Endothelial cell of umbilical vein (primary cell): ENCODE measurements around the gene TGM3. TPM values are rescaled to one million over a fixed set of nuclear protein-coding genes. Genes with fewer than 3 reads are reported as not detected.

ENCODE experiments used
- BruUV-seq: library from RNA; stranded (reverse); fragments of 400-500 nt; replicated peaks from 2 replicates; lab custom pipeline; 2021; lab: Mats Ljungman, UMichigan
- CTCF ChIA-PET: fragments of 300-600, 350-600 bp; sonication (Branson Sonifier 250); formaldehyde crosslinking; loops from one replicate; lab custom pipeline; 2021; ENCODE audit warnings: antibody characterized with exemption, inconsistent platforms; lab: Charles Lee
- POLR2A ChIA-PET: fragments of 300-600, 350-600 bp; sonication (Branson Sonifier 250); formaldehyde crosslinking; loops from one replicate; lab custom pipeline; 2021; ENCODE audit warnings: antibody characterized with exemption, inconsistent platforms; lab: Charles Lee
- DNase-seq: peaks from one replicate; pipeline ENCODE4 v3.0.0-alpha.2; 2011; ENCODE audit warnings: low read depth, low spot score
- FAIRE-seq: peaks from 2 replicates; lab custom pipeline; 2011; peaks lifted over from hg19 to GRCh38; lab: Jason Lieb, UNC
- H2AFZ ChIP-seq: 2 replicates; pipeline ENCODE4 v1.6.0; 2012; ENCODE audit warnings: low read depth, low read length, control low read depth, inconsistent platforms
- H3K27ac ChIP-seq: 2 replicates; pipeline ENCODE4 v1.5.1; 2011; ENCODE audit warnings: low read depth, mild to moderate bottlenecking, control low read depth, low read length, moderate library complexity; ENCODE audit not compliant: insufficient read depth
- H3K27me3 ChIP-seq, 2 experiments: 2 replicates each; pipeline versions ENCODE4 v1.6.0 to v1.6.1; 2011; ENCODE audit warnings: low read length in 2 of 2, mixed read lengths in 1 of 2; ENCODE audit not compliant: control insufficient read depth in 2 of 2, insufficient read depth in 2 of 2
- H3K36me3 ChIP-seq, 2 experiments: 2 replicates in 1 of 2; 3 replicates in 1 of 2; pipeline ENCODE4 v1.5.1; 2011; ENCODE audit warnings: low read length in 2 of 2, mild to moderate bottlenecking in 1 of 2, moderate library complexity in 1 of 2; ENCODE audit not compliant: control insufficient read depth in 2 of 2, insufficient read depth in 2 of 2; ENCODE audit errors: extremely low read depth in 1 of 2
- H3K4me1 ChIP-seq: 3 replicates; pipeline ENCODE4 v1.5.1; 2011; ENCODE audit warnings: mild to moderate bottlenecking, low read length; ENCODE audit not compliant: control insufficient read depth, insufficient read depth; ENCODE audit errors: extremely low read depth
- H3K4me2 ChIP-seq: 2 replicates; pipeline ENCODE4 v1.6.1; 2011; ENCODE audit warnings: low read length, control low read depth, mixed read lengths; ENCODE audit not compliant: insufficient read depth
- H3K4me3 ChIP-seq, 3 experiments: fragments of 200-600 bp in 1 of 3; sonication (generic), shearing (Covaris generic) in 1 of 3; replicated peaks in 1 of 3; 2 replicates each; pipeline ENCODE4 v1.5.1; 2011 to 2016; ENCODE audit warnings: control low read depth in 3 of 3, low read length in 3 of 3, mild to moderate bottlenecking in 2 of 3, inconsistent platforms in 1 of 3, low read depth in 1 of 3, moderate library complexity in 1 of 3; ENCODE audit not compliant: insufficient read depth in 1 of 3
- H3K79me2 ChIP-seq: 2 replicates; pipeline ENCODE4 v1.6.0; 2012; ENCODE audit warnings: low read length, inconsistent platforms; ENCODE audit not compliant: control insufficient read depth, insufficient read depth
- H3K9ac ChIP-seq: replicated peaks from 2 replicates; pipeline ENCODE3; 2011; ENCODE audit warnings: low read length, control low read depth; ENCODE audit not compliant: insufficient read depth; ENCODE audit errors: extremely low read depth
- H3K9me1 ChIP-seq: replicated peaks from 3 replicates; pipeline ENCODE4 v1.6.0; 2011; ENCODE audit warnings: mild to moderate bottlenecking, low read length; ENCODE audit not compliant: control insufficient read depth, insufficient read depth; ENCODE audit errors: extremely low read depth
- H3K9me3 ChIP-seq: replicated peaks from 2 replicates; pipeline ENCODE4 v1.5.1; 2012; ENCODE audit warnings: low read length, inconsistent platforms; ENCODE audit not compliant: control insufficient read depth, insufficient read depth
- H4K20me1 ChIP-seq: replicated peaks from 2 replicates; pipeline ENCODE3; 2011; ENCODE audit warnings: mild to moderate bottlenecking, low read length; ENCODE audit not compliant: control insufficient read depth, insufficient read depth; ENCODE audit errors: extremely low read depth
- EZH2 ChIP-seq: IDR thresholded peaks from 2 replicates; pipeline ENCODE4 v1.6.1; 2012; ENCODE audit warnings: borderline replicate concordance, low read depth, mild to moderate bottlenecking, moderate library complexity, low read length, inconsistent platforms; ENCODE audit not compliant: severe bottlenecking
- FOS ChIP-seq: IDR thresholded peaks from 2 replicates; pipeline ENCODE4 v1.6.1; 2011; ENCODE audit warnings: mild to moderate bottlenecking, low read length, moderate library complexity, borderline replicate concordance; ENCODE audit not compliant: insufficient read depth
- GATA2 ChIP-seq: IDR thresholded peaks from 2 replicates; pipeline ENCODE4 v1.7.0; 2011; ENCODE audit warnings: low read depth, mild to moderate bottlenecking, moderate library complexity, mixed read lengths, low read length; ENCODE audit not compliant: insufficient read length, insufficient read depth
- JUN ChIP-seq: IDR thresholded peaks from 2 replicates; pipeline ENCODE4 v1.6.1; 2011; ENCODE audit warnings: borderline replicate concordance, low read depth; ENCODE audit not compliant: insufficient read length, insufficient read depth
- MYC ChIP-seq: IDR thresholded peaks from one replicate; pipeline ENCODE4 v1.6.1; 2011; ENCODE audit warnings: mild to moderate bottlenecking, low read depth, low read length
- POLR2A ChIP-seq: IDR thresholded peaks from 2 replicates; pipeline ENCODE4 v1.6.1; 2012; ENCODE audit warnings: low read depth, mild to moderate bottlenecking, control low read depth, low read length
- POLR2AphosphoS5 ChIP-seq: IDR thresholded peaks from 2 replicates; pipeline ENCODE4 v1.6.1; 2012; ENCODE audit warnings: low read depth, mild to moderate bottlenecking, control low read depth, low read length, moderate library complexity; ENCODE audit not compliant: insufficient read depth
- dilution Hi-C: fragments of 300-500 bp; cut with MboI; formaldehyde crosslinking; loops from one replicate; pipeline ENCODE4 v1.15.0; 2019; ENCODE audit warnings: low sequenced_read_pairs; ENCODE audit not compliant: extremely low pct_ligation_motif_present
- intact Hi-C: fragments of 100-400 bp; cut with micrococcal nuclease; formaldehyde crosslinking; loops from one replicate; pipeline ENCODE4 v1.10.0; 2022
- polyA plus RNA-seq, 4 experiments: library from polyadenylated mRNA; depleted of rRNA in 3 of 4; stranded (reverse) in 3 of 4; unstranded in 1 of 4; fragments of >200 nt; gene quantifications; 2 replicates each; pipeline versions ENCODE4 v1.2.1 to v1.2.3, GENCODE V29; 2011 to 2012; ENCODE audit warnings: missing spikeins in 1 of 4
- total RNA-seq: library from RNA; stranded (reverse); gene quantifications from 2 replicates; pipeline ENCODE4 v1.2.3, GENCODE V29; 2021
- TF ChIP-seq, protein P1 (sequence below), 2 donors: IDR thresholded peaks; 1 replicate in 1 of 2; 2 replicates in 1 of 2; pipeline ENCODE4 v1.5.1; 2011; ENCODE audit warnings: low read length in 2 of 2, mild to moderate bottlenecking in 2 of 2, moderate library complexity in 2 of 2, control low read depth in 1 of 2, inconsistent platforms in 1 of 2, low read depth in 1 of 2; ENCODE audit not compliant: insufficient read depth in 1 of 2; ENCODE audit errors: extremely low read depth in 1 of 2
- TF ChIP-seq, protein P2 (sequence below): IDR thresholded peaks from 2 replicates; pipeline ENCODE4 v1.6.1; 2011; ENCODE audit not compliant: insufficient read depth, insufficient read length

Gene TGM3
- total and polyA plus RNA-seq, 2 donors (not counting 3 experiments of a cell fraction or from before 2014, with no cell fraction given), result not detected

GRCh38 chr20:2340136-2340535 lies 44.3 kb downstream of the TGM3 start:
- Histone ChIP-seq H3K27ac (no peak overlapping the region), H3K9me1 (no peaks in the 10 kb centered on the region), H3K9ac (no peak overlapping the region), H4K20me1 (no peaks in the 10 kb centered on the region), H3K9me3 (no peaks in the 10 kb centered on the region), H3K27me3 (no peaks in the 10 kb centered on the region), H3K4me3 (no peak overlapping the region), H3K36me3 (no peaks in the 10 kb centered on the region), H3K4me1 (no peaks in the 10 kb centered on the region), H2AFZ (no peak overlapping the region), H3K79me2 (no peaks in the 10 kb centered on the region), H3K4me2 (no peak overlapping the region)
- no TSS peak for BruUV-seq
- TF ChIP-seq GATA2 (no peak), FOS (no peak), MYC (no peak), EZH2 (no peak), POLR2AphosphoS5 (no peak), JUN (no peak), POLR2A (no peak)
- TF ChIP-seq, protein P1, sequence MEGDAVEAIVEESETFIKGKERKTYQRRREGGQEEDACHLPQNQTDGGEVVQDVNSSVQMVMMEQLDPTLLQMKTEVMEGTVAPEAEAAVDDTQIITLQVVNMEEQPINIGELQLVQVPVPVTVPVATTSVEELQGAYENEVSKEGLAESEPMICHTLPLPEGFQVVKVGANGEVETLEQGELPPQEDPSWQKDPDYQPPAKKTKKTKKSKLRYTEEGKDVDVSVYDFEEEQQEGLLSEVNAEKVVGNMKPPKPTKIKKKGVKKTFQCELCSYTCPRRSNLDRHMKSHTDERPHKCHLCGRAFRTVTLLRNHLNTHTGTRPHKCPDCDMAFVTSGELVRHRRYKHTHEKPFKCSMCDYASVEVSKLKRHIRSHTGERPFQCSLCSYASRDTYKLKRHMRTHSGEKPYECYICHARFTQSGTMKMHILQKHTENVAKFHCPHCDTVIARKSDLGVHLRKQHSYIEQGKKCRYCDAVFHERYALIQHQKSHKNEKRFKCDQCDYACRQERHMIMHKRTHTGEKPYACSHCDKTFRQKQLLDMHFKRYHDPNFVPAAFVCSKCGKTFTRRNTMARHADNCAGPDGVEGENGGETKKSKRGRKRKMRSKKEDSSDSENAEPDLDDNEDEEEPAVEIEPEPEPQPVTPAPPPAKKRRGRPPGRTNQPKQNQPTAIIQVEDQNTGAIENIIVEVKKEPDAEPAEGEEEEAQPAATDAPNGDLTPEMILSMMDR (IDR thresholded peaks at IDR 0.05; ENCODE audit: extremely low read depth in 1 of 2, insufficient read depth in 1 of 2, low read depth in 1 of 2, low read length in 2 of 2), result no peak
- TF ChIP-seq, protein P2, sequence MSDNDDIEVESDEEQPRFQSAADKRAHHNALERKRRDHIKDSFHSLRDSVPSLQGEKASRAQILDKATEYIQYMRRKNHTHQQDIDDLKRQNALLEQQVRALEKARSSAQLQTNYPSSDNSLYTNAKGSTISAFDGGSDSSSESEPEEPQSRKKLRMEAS, result no peak
- POLR2A ChIA-PET, result no interaction called here
- intact Hi-C loops, result no loop called here
- dilution Hi-C loops, result no loop called here
- CTCF ChIA-PET, result interaction anchor here (2.3 kb wide), 1 partner anchor 133 kb away, joined by 7 read pairs; no protein-coding TSS in a partner anchor
- FAIRE-seq (no peak), DNase-seq (no peak)
